Measurements from ENCODE around the gene PRKCB.

DNA sequence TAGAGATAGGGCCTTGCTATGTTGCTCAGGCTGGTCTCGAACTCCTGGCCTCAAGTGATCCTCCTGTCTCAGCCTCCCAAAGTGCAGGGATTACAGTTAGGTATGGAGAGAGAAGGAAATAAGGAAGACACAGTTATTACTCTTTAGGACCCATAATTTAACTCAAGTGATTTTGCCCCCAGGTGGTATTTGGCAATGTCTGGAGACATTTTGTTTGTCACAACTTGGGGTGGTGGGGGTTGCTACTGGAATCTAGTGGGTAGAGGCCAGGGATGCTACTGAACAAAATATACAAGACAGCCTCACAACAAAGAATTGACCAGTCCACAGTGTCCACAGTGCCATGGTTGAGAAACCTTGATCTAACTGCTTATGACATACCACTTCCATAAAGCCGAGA, 64.1 kb downstream of the PRKCB start:
- TF ChIP-seq, protein P1, sequence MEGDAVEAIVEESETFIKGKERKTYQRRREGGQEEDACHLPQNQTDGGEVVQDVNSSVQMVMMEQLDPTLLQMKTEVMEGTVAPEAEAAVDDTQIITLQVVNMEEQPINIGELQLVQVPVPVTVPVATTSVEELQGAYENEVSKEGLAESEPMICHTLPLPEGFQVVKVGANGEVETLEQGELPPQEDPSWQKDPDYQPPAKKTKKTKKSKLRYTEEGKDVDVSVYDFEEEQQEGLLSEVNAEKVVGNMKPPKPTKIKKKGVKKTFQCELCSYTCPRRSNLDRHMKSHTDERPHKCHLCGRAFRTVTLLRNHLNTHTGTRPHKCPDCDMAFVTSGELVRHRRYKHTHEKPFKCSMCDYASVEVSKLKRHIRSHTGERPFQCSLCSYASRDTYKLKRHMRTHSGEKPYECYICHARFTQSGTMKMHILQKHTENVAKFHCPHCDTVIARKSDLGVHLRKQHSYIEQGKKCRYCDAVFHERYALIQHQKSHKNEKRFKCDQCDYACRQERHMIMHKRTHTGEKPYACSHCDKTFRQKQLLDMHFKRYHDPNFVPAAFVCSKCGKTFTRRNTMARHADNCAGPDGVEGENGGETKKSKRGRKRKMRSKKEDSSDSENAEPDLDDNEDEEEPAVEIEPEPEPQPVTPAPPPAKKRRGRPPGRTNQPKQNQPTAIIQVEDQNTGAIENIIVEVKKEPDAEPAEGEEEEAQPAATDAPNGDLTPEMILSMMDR (IDR thresholded peaks at IDR 0.05), result no peak
- no peak for TF ChIP-seq POLR2A (IDR thresholded peaks at IDR 0.05)

All from testis (tissue), 2 donors.